Cardiac fibroblast (primary cell): ENCODE data around the gene SLC2A8.

ENCODE experiments used
- DNase-seq, 2 donors: peaks; one replicate each; pipeline versions ENCODE4 v3.0.0 to v3.0.0-alpha.2; 2010; ENCODE audit warnings: low read depth in 2 of 2
- H3K4me3 ChIP-seq, 2 donors: replicated peaks in 1 of 2; 1 replicate in 1 of 2; 2 replicates in 1 of 2; pipeline ENCODE4 v1.5.1; 2011; ENCODE audit warnings: low read depth in 2 of 2, low read length in 2 of 2, mild to moderate bottlenecking in 2 of 2, moderate library complexity in 1 of 2
- CTCF ChIP-seq: IDR thresholded peaks from one replicate; pipeline ENCODE4 v1.5.1; 2011; ENCODE audit warnings: low read depth, mild to moderate bottlenecking, low read length, inconsistent platforms

The SLC2A8 gene

GRCh38 chr9:127418037-127418471 lies 21.1 kb downstream of the SLC2A8 start:
- no peak overlapping the region for H3K4me3 ChIP-seq
- peak in 1 of 2 donors; percentile 21 for DNase-seq

GRCh38 chr9:127419348-127419747 lies 22.4 kb downstream of the SLC2A8 start:
- H3K4me3 ChIP-seq: peak overlapping the region in 1 of 2 donors; percentile 37
- TF ChIP-seq CTCF: no peak
- DNase-seq: no peak

More at GRCh38 chr9:127418037-127418471, 21.1 kb downstream of the SLC2A8 start:
- TF ChIP-seq CTCF: peak; percentile 10

- H3K4me3 ChIP-seq: no peak overlapping the region
- TF ChIP-seq CTCF: no peak
- no peak for DNase-seq
Observed at GRCh38 chr9:127421057-127421456, 24.1 kb downstream of the SLC2A8 start.

GRCh38 chr9:127422133-127422782 lies 25.3 kb downstream of the SLC2A8 start:
- no peak overlapping the region for H3K4me3 ChIP-seq
- TF ChIP-seq CTCF: no peak
- no peak for DNase-seq

GRCh38 chr9:127422787-127423186 lies 25.8 kb downstream of the SLC2A8 start:
- peak overlapping the region; percentile 90 to 96 for H3K4me3 ChIP-seq
- no peak for TF ChIP-seq CTCF
- DNase-seq: no peak

- no peak for TF ChIP-seq CTCF
- no peak for DNase-seq
- peak overlapping the region; percentile 90 to 96 for H3K4me3 ChIP-seq
Observed at GRCh38 chr9:127423476-127423933, 26.5 kb downstream of the SLC2A8 start.
